NCI-H1694 (cell line): Measurements from ENCODE around the gene NFKB2.

Source experiments
- DNase-seq: peaks from one replicate; lab custom pipeline; 2025; lab: John Stamatoyannopoulos, UW

NFKB2 gene

GRCh38 chr10:102408728-102409603 is 13.5 kb downstream of the NFKB2 start:
- DNase-seq, result peak; percentile 18

GRCh38 chr10:102409604-102410428 is 14.3 kb downstream of the NFKB2 start:
- DNase-seq, result no peak

GRCh38 chr10:102410429-102411073 is 15.0 kb downstream of the NFKB2 start:
- DNase-seq, result no peak

- DNase-seq, result no peak
Observed at GRCh38 chr10:102411341-102412255, 16.1 kb downstream of the NFKB2 start.

GRCh38 chr10:102412293-102412692 is 16.8 kb downstream of the NFKB2 start:
- DNase-seq, result no peak

GRCh38 chr10:102413053-102413705 is 17.7 kb downstream of the NFKB2 start:
- peak; percentile 52 for DNase-seq

GRCh38 chr10:102413806-102414561 is 18.5 kb downstream of the NFKB2 start:
- no peak for DNase-seq

GRCh38 chr10:102414749-102415148 is 19.2 kb downstream of the NFKB2 start:
- DNase-seq, result no peak

GRCh38 chr10:102416283-102416682 is 20.8 kb downstream of the NFKB2 start:
- no peak for DNase-seq

GRCh38 chr10:102416695-102417094 is 21.2 kb downstream of the NFKB2 start:
- no peak for DNase-seq

GRCh38 chr10:102418622-102419268 is 23.2 kb downstream of the NFKB2 start, which contains the start of gene PSD:
TSS of gene PSD (minus strand) at chr10:102418785. CDS start at chr10:102417038, 1,747 bp downstream.
- DNase-seq, result peak; percentile 76

- peak; percentile 67 for DNase-seq
Observed at GRCh38 chr10:102419269-102420180, 24.0 kb downstream of the NFKB2 start.

GRCh38 chr10:102420181-102420713 is 24.7 kb downstream of the NFKB2 start:
- no peak for DNase-seq

- DNase-seq, result peak; percentile 92
Observed at GRCh38 chr10:102420714-102421506, 25.4 kb downstream of the NFKB2 start, which contains the start of gene FBXL15. TSS of gene FBXL15 (plus strand) at chr10:102420836. CDS start at chr10:102421130, 294 bp downstream.

- no peak for DNase-seq
Observed at GRCh38 chr10:102421507-102421756, 25.9 kb downstream of the NFKB2 start.

- no peak for DNase-seq
Observed at GRCh38 chr10:102421757-102422512, 26.4 kb downstream of the NFKB2 start.
